HG03378 (cell line): ENCODE results near the gene CLASP1.
"Not testable (repeated sequence)": the region's sequence is repeated elsewhere in the genome, so short reads cannot be mapped to it uniquely, and the experiment has no call there.

Experiments
- ATAC-seq: cut with Tn5 transposase; IDR thresholded peaks from one replicate; pipeline ENCODE4 v1.9.1; 2021; ENCODE audit warnings: mild to moderate bottlenecking, moderate library complexity; ENCODE audit not compliant: unreplicated experiment

CLASP1 gene

DNA sequence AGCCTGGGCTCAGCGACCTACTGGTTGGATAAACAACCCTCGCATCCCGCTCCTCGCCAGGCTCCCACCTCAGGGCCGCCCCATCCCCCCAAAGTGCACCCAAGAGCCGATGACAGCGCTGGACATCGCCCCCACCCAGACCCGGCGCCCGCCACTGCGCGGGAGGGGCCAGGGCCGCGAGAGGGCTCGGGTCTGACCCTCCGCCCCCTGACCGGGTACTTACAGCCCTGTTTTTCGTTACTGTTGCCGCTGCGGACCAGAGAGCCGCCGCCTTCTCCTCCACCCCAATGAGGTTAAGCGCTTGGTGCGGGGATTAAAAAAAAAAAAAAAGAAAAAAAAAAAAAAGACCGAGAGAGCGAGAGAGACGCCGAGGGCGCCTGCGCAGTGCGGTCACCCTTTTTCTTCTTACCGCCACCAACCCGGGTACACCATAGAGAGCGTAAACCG, at the start of gene CLASP1:
TSS of gene CLASP1 (minus strand) at position 314 of the 447 bp plus-strand sequence. CDS start 43,567 bp downstream, outside the sequence.
- no peak for ATAC-seq

DNA sequence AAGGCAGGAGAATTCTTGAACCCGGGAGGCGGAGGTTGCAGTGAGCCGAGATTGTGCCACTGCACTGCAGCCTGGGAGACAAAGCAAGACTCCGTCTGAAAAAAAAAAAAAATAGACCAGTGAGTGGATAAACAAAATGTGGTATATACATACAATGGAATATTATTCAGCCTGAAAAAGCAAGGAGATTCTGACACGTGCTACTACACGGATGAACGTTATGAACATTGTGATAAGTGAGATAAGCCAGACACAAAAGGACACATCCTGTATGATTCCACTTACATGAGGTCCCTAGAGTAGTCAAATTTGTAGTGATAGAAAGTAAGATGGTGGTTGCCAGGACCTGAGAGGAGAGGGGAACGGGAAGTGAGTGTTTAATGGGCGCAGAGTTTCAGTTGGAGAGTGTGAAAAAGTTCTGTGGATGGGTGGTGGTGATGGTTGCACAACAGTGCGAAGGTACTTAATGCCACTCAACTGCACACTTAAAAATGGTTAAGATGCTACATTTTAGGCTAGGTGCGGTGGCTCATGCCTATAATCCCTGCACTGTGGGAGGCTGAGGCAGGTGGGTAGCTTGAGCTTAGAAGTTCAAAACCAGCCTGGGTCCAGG, 49.2 kb upstream of the CLASP1 start:
- ATAC-seq = no peak

- ATAC-seq = no peak
These were observed 47.9 kb upstream of the CLASP1 start for GRCh38 chr2:121697108-121697631.

DNA sequence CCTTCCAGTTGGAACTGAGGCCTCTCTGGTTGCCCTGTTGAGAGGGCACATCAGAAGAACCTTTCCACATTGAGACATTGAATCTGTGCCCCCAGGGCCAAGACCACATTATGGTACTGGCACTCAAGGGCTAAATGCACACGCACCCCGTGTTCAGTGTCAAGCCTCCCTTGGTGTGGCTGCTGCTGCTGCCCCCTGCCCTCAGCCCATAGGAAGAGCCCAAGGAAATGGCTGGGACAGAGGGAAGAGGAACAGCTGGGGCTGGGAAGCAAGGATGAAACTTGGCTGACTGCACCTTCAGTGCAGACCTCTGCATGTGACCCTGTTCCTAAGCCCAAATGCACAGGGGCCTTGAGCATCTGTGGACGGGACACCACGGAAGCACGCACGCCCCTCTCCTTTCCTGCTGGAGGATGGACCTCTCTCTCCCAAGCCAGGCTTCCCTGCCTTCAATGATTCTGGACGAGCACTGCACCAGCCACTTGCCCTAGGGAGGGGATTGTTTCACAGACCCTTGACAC, 47.2 kb upstream of the CLASP1 start:
- ATAC-seq = no peak

DNA sequence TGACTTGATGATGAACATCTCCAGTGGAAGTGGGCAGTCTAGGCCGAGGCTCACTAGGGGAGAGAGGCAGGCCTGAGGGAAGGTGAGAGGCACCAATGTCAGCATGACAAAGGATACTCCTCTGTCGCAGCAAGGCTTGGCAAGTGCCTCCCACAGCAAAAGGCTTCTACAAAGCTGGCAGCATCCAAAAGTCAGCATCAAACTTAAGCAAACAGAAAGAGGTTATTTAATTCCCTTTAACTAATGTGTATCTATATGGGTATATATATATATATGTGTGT, 45.8 kb upstream of the CLASP1 start:
- no peak for ATAC-seq

GRCh38 chr2:121694398-121695170, 45.3 kb upstream of the CLASP1 start:
- no peak for ATAC-seq

- not testable (repeated sequence) for ATAC-seq
These were observed 41.3 kb upstream of the CLASP1 start for GRCh38 chr2:121690572-121690971.

DNA sequence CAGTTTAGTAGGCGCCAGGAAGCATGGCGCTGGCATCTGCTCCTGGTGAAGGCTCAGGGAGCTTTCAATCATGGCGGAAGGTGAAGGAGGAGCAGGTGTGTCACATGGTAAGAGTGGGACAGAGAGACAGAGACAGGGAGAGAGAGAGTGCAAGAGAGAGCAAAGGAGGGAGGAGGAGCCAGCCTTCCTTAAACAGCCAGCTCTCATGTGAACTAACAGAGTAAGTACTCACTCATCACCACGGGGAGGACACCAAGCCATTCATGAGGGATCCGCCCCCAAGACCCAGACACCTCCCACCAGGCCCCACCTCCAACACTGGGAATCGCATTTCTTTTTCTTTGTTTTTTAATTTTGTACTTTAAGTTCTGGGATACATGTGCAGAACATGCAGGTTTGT, 40.8 kb upstream of the CLASP1 start:
- no peak for ATAC-seq

GRCh38 chr2:121689356-121689755, 40.1 kb upstream of the CLASP1 start:
- ATAC-seq = no peak

GRCh38 chr2:121688820-121689219, 39.6 kb upstream of the CLASP1 start:
- no peak for ATAC-seq

GRCh38 chr2:121686902-121687301, 37.6 kb upstream of the CLASP1 start:
- ATAC-seq = no peak

GRCh38 chr2:121686218-121686617, 37.0 kb upstream of the CLASP1 start:
- ATAC-seq = no peak

DNA sequence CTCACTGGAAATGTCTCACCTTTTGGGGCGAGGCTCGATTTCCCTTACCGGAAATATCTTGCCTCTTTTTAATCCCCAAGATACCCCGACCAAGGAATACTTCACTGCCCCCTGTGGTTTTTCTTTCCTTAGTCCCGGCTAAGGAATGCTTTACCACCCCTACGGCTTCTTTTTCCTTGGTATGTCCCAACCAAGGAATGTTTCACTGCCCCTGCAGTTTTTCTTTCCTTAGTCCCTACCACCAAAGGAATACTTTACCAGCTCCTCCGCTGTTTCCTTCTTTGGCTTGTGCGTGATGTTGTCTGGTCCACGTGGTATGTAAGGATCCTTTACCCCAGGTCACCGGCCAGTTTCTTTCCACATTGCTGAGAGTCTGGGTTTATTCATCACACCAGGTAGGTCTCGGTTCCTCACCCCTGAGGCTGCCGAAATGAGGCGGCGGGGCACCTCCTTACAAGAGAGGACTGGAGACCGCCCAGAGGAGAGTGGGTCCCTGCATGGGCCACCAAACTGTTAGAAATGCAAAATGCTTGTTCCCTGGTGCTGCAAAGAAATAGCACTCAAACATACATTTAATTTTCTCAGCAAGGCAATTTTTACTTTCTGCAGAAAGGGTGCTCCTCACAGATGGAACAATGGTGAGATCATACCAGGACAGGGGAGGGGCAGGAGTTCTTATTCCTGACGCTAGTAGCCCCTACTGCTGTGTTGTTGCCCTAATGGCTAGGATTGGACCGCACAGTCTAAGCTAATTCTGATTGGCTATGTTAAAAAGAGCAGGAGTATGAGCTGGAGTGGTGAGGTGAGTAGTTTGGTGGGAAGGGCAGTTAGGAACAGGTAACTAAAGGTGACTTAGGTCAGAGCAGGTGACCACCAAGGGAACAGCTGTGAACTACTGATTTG, 33.4 kb upstream of the CLASP1 start:
- ATAC-seq = no peak

DNA sequence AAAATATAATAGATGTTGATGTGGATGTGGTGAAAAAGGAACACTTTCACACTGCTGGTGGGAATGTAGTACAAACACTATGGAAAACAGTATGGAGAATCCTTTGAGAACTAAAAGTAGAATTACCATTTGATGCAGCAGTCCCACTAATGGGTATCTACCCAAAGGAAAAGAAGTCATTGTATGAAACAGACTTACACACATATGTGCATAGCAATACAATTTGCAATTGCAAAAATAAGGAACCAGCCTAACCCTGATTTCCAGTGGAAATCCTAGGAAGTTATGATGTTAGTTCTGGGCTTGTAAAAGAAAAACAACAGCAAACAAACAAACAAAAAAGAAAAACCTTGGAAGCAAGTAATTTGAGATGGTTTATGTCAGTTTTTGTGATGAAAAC, 28.6 kb upstream of the CLASP1 start:
- no peak for ATAC-seq

DNA sequence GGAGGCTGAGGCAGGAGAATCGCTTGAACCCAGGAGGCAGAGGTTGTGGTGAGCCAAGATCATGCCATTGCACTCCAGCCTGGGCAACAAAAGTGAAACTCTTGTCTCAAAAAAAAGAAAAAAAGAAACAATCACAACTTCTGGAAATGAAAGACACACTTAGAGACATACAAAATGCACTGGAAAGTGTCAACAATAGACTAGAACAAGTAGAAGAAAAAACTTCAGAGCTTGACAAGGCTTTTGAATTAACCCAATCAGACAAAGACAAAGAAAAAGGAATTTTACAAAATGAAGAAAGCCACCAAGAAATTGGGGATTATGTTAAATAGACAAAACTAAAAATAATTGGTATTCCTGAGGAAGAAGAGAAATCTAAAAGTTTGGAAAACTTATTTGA, 22.4 kb upstream of the CLASP1 start:
- not testable (repeated sequence) for ATAC-seq

- ATAC-seq = no peak
These were observed 20.9 kb upstream of the CLASP1 start for GRCh38 chr2:121670181-121670580.

DNA sequence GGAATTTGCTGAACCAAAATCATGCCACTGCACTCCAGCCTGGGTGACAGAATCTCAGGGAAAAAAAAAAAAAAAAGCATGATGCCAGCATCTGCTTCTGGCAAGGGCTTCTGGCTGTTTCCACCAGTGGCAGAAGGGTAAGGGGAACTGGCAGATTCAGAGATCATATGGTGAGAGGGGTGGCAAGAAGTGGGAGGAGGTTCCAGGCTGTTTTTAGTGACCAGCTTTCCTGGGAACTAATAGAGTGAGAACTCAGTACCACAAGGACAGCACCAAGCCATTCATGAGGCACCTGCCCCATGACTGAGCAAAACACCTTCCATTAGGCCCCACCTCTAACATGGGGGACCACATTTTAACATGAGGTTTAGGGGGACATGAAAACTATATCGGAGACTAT, 18.4 kb upstream of the CLASP1 start:
- no peak for ATAC-seq

DNA sequence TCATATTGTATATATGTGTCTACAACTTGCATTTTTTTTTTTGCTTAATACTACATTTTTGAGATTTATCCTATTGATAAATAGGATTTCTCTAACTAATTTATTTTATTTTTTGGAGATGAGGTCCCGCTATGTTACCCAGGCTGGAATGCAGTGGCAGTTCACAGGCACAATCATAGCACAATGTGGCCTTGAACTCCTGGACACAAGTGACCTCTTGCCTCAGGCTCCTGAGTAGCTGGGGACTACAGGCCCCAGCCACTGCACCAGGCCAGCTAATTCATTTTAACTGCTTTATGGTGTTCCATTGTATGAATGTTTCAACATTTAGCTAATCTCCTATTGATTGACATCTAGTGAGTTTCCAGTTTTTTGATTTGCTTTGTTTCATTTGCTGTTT, 16.8 kb upstream of the CLASP1 start:
- ATAC-seq = no peak

DNA sequence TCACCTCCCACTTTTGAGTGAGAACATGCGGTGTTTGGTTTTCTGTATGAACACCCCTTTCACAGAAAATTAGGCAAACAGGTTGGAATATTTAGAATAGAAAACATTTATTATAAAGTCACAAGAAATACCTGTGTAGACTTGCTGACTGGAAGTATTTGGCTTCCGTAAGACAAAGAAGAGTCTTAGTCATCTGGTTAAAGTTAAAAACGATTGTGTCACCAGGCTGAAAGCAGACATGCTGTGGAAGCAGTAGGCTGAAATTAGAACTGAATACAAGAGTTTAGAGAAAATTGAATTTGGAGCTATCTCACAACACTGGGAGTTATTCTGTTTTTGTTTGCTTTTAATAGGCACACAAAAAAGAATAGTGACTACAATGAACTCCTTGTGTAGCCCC, 16.2 kb upstream of the CLASP1 start:
- no peak for ATAC-seq

DNA sequence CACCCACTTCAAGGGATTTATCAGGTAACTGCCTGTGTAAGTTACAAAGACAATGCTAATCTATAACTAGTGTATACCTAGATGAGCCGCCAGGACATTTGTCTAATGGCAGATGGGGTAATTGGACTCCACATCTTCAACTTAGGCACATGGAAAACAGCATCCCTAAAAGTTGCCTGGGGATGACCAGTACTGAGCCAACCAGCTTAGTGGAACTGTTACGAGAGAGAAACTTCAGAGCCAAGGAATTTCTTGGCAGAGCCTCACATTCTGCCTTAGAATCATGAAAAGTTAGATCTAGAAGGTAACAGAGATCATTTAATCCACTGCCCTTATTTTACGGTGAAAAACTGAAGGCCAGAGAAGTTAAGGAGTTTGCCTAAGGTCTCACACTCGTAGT, 15.5 kb upstream of the CLASP1 start:
- ATAC-seq = no peak

DNA sequence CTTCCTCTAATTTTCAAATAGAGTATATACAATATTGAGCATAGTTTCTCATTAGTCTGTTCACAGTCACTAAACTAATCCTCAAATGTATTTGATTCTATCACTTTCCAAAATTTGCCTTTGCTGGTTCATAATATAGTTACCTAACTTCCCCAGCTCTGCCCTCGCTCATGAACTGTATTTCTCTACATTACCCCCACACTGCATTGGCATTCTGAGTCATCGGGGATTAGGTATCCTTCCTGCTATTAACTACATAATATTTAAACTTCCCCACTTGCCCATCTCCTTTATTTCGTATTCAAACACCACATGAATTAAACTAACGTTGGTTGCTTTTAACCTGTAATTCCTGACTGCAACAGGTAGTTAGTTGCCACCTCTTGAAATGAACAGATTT, 14.8 kb upstream of the CLASP1 start:
- ATAC-seq = no peak
